ENCODE data around the gene MAPK1. TPM values are rescaled to one million over a fixed set of nuclear protein-coding genes. Genes with fewer than 3 reads are reported as not detected.

MAPK1 gene
- total and polyA plus RNA-seq, 2 donors (not counting 3 experiments of a cell fraction or from before 2014, with no cell fraction given), result 50.9 to 163 TPM

- Histone ChIP-seq H3K79me2 (ENCODE audit: control insufficient read depth, insufficient read depth, low read length) (no peaks in the 10 kb centered on the region), H3K9me3 (replicated peaks; ENCODE audit: control insufficient read depth, insufficient read depth, low read length) (no peaks in the 10 kb centered on the region), H4K20me1 (replicated peaks; ENCODE audit: control insufficient read depth, extremely low read depth, insufficient read depth, low read length) (no peaks in the 10 kb centered on the region), H3K4me2 (ENCODE audit: insufficient read depth, low read length) (no peak overlapping the region), H3K4me1 (ENCODE audit: control insufficient read depth, extremely low read depth, insufficient read depth, low read length) (peaks cover 21% of the 10 kb centered on the region), H3K9me1 (replicated peaks; ENCODE audit: control insufficient read depth, extremely low read depth, insufficient read depth, low read length) (no peaks in the 10 kb centered on the region), H2AFZ (ENCODE audit: low read depth, low read length) (no peak overlapping the region), H3K36me3 (ENCODE audit: control insufficient read depth in 2 of 2, extremely low read depth in 1 of 2, insufficient read depth in 2 of 2, low read length in 2 of 2) (peaks cover 0 to 4% of the 10 kb centered on the region in 2 experiments), H3K4me3 (replicated peaks in 1 of 3; ENCODE audit: insufficient read depth in 1 of 3, low read depth in 1 of 3, low read length in 3 of 3) (no peak overlapping the region), H3K9ac (replicated peaks; ENCODE audit: extremely low read depth, insufficient read depth, low read length) (no peak overlapping the region), H3K27ac (ENCODE audit: insufficient read depth, low read depth, low read length) (no peak overlapping the region), H3K27me3 (ENCODE audit: control insufficient read depth in 2 of 2, insufficient read depth in 2 of 2, low read length in 2 of 2) (no peaks in the 10 kb centered on the region)
- dilution Hi-C loops (cut with MboI; ENCODE audit: extremely low pct_ligation_motif_present, low sequenced_read_pairs), result no loop called here
- TF ChIP-seq EZH2 (IDR thresholded peaks at IDR 0.05; ENCODE audit: borderline replicate concordance, low read depth, low read length, severe bottlenecking) (no peak), POLR2A (IDR thresholded peaks at IDR 0.05; ENCODE audit: low read depth, low read length) (no peak), CTCF (IDR thresholded peaks at IDR 0.05; ENCODE audit: extremely low read depth in 1 of 2, insufficient read depth in 1 of 2, low read depth in 1 of 2, low read length in 2 of 2) (no peak), GATA2 (IDR thresholded peaks at IDR 0.05; ENCODE audit: insufficient read depth, insufficient read length, low read depth, low read length) (no peak), MAX (IDR thresholded peaks at IDR 0.05; ENCODE audit: insufficient read depth, insufficient read length) (no peak), JUN (IDR thresholded peaks at IDR 0.05; ENCODE audit: borderline replicate concordance, insufficient read depth, insufficient read length, low read depth) (no peak), POLR2AphosphoS5 (IDR thresholded peaks at IDR 0.05; ENCODE audit: insufficient read depth, low read depth, low read length) (no peak)
- FAIRE-seq (no peak), DNase-seq (ENCODE audit: low read depth, low spot score) (no peak)
- BruUV-seq (replicated peaks), result no TSS peak
- ChIA-PET POLR2A (no interaction called here), CTCF (interaction anchor here (0.6 kb wide), 1 partner anchor 169 kb away, joined by 3 read pairs; no protein-coding TSS in a partner anchor)
- intact Hi-C loops (cut with micrococcal nuclease), result no loop called here
Measured at GRCh38 chr22:21754523-21754922, 112.9 kb downstream of the MAPK1 start.

All from endothelial cell of umbilical vein (primary cell).